Breast epithelium (tissue), 3 donors: ENCODE measurements around the gene TBC1D32.

Source experiments
- CTCF ChIP-seq, 3 donors: fragments of 450-650 bp; IDR thresholded peaks; one replicate each; pipeline ENCODE4 v1.5.1; 2016 to 2017; ENCODE audit warnings: antibody characterized with exemption in 3 of 3, mild to moderate bottlenecking in 3 of 3, moderate library complexity in 3 of 3
- POLR2AphosphoS5 ChIP-seq, 3 donors: sonication (generic); formaldehyde crosslinking; IDR thresholded peaks; one replicate each; pipeline ENCODE4 v1.6.1; 2017; ENCODE audit warnings: antibody characterized with exemption in 3 of 3

GRCh38 chr6:121334299-121335086, at the start of gene TBC1D32:
- TF ChIP-seq POLR2AphosphoS5 (IDR thresholded peaks at IDR 0.05) = peak; percentile 87 to 93 (median 90)
- TF ChIP-seq CTCF (IDR thresholded peaks at IDR 0.05) = peak in 2 of 3 donors; percentile 13 to 21
